Thoracic aorta (tissue), 2 donors: ENCODE results near the gene AKIRIN1. TPM values are rescaled to one million over a fixed set of nuclear protein-coding genes. Genes with fewer than 3 reads are reported as not detected.

ENCODE experiments used
- ATAC-seq: fragments of 150-250 bp; one replicate; pipeline ENCODE4 v1.8.0; 2017; ENCODE audit warnings: low read depth; ENCODE audit not compliant: insufficient number of reproducible peaks, low FRiP score
- DNase-seq: peaks from one replicate; pipeline ENCODE4 v3.0.0-alpha.2; 2020; ENCODE audit warnings: low spot score
- H3K27ac ChIP-seq, 2 donors: fragments of 200-600 bp; sonication (generic); 1 replicate in 1 of 2; 2 replicates in 1 of 2; pipeline ENCODE4 v1.5.1; 2016; ENCODE audit warnings: mild to moderate bottlenecking in 2 of 2, moderate library complexity in 2 of 2
- H3K27me3 ChIP-seq: fragments of 200-600 bp; sonication (generic); replicated peaks from 2 replicates; pipeline ENCODE4 v1.6.0; 2016; ENCODE audit warnings: mild to moderate bottlenecking; ENCODE audit not compliant: insufficient read depth
- H3K36me3 ChIP-seq: fragments of 200-600 bp; sonication (generic); one replicate; pipeline ENCODE4 v1.5.1; 2016
- H3K4me1 ChIP-seq, 2 donors: fragments of 200-600 bp; sonication (generic); 1 replicate in 1 of 2; 2 replicates in 1 of 2; pipeline versions ENCODE4 v1.5.1 to v1.6.0; 2016; ENCODE audit warnings: low read depth in 2 of 2, mild to moderate bottlenecking in 1 of 2; ENCODE audit not compliant: control insufficient read depth in 1 of 2
- H3K4me3 ChIP-seq: fragments of 200-600 bp; sonication (generic); 2 replicates; pipeline ENCODE4 v1.5.1; 2016; ENCODE audit warnings: mild to moderate bottlenecking
- H3K9me3 ChIP-seq: fragments of 200-600 bp; sonication (generic); 2 replicates; pipeline ENCODE4 v1.5.1; 2016
- total RNA-seq, 2 donors: library from RNA; depleted of rRNA; stranded (reverse); fragments of >200 nt; gene quantifications; one replicate each; pipeline versions ENCODE4 v1.1.0 to v1.2.3, GENCODE V29; 2016
- TF ChIP-seq, protein P1 (sequence below): fragments of 200-600 bp; sonication (generic); IDR thresholded peaks from one replicate; pipeline ENCODE4 v1.5.1; 2019; ENCODE audit warnings: antibody characterized with exemption

AKIRIN1 gene
- total RNA-seq, 2 donors from 2014 or later: 45.8 to 47.8 TPM

DNA sequence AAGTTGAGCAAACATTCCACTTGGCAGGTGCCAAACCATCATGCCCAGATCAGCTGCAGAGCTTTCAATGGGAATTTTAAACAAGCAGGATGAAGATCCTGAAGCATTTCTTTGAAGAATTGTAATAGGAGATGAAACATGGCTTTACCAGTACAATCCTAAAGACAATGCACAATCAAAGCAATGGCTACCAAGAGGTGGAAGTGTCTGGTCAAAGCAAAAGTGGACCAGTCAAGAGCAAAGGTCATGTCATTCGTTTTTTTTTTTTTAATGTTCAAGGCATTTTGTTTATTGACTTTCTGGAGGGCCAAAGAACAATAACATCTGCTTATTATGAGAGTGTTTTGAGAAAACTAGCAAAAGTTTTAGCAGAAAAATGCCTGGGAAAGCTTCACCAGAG is 32.1 kb downstream of the AKIRIN1 start:
- TF ChIP-seq, protein P1, sequence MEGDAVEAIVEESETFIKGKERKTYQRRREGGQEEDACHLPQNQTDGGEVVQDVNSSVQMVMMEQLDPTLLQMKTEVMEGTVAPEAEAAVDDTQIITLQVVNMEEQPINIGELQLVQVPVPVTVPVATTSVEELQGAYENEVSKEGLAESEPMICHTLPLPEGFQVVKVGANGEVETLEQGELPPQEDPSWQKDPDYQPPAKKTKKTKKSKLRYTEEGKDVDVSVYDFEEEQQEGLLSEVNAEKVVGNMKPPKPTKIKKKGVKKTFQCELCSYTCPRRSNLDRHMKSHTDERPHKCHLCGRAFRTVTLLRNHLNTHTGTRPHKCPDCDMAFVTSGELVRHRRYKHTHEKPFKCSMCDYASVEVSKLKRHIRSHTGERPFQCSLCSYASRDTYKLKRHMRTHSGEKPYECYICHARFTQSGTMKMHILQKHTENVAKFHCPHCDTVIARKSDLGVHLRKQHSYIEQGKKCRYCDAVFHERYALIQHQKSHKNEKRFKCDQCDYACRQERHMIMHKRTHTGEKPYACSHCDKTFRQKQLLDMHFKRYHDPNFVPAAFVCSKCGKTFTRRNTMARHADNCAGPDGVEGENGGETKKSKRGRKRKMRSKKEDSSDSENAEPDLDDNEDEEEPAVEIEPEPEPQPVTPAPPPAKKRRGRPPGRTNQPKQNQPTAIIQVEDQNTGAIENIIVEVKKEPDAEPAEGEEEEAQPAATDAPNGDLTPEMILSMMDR: no peak
- no peak overlapping the region for H3K27ac ChIP-seq
- H3K4me3 ChIP-seq: no peak overlapping the region
- H3K27me3 ChIP-seq: no peaks in the 10 kb centered on the region
- no peak for ATAC-seq
- no peaks in the 10 kb centered on the region for H3K9me3 ChIP-seq
- H3K36me3 ChIP-seq: no peaks in the 10 kb centered on the region
- no peak for DNase-seq
- H3K4me1 ChIP-seq: peaks cover 5 to 12% of the 10 kb centered on the region in 2 donors

DNA sequence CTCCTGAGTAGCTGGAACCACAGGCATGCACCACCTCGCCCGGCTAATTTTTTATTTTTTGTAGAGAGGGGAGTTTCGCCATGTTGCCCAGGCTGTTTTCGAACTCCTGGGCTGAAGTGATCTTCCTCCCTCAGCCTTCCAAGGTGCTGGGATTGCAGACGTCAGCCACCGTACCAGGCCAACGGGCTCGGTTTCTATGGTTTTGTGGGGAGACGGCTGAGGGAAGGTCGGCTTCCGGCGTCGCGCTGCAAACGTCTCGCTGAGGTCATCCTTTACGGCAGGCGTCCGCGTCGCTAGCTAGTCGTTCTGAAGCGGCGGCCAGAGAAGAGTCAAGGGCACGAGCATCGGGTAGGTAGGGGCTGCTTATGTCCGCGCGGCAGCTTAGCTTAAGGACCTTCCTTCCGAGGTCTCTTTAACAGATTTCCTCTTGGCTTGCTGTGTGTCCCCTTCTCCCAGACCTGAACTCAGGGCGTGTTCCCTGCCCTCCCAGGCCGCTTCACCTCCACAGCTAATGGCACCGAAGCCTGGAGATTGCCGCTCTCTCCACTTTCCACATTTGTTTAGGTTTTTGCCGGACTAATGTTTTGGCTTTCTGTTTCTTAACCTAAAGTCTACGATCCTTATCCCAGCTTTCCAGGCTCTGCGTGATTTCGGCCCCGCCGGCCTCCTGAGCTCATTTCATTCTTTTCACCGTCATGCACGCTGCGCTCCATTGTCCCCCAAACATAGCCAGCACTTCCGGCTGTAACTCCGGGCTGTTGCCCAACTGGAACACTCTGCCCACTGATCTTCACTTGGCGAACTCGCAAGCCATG is 35.2 kb downstream of the AKIRIN1 start, which contains the start of gene NDUFS5:
Gene NDUFS5 (plus strand): TSS at position 300 of the 815 bp plus-strand sequence. CDS start 2,375 bp downstream, outside the sequence.
- ATAC-seq: peak; percentile 95
- Histone ChIP-seq H3K4me1 (peaks cover 5 to 16% of the 10 kb centered on the region in 2 donors), H3K9me3 (no peaks in the 10 kb centered on the region), H3K4me3 (peak within 1 kb of the TSS; percentile 98), H3K36me3 (peaks cover 26% of the 10 kb centered on the region), H3K27ac (peak within 1 kb of the TSS; percentile 94 to 99), H3K27me3 (no peaks in the 10 kb centered on the region)
- DNase-seq: peak; percentile 68
- TF ChIP-seq, protein P1: no peak

DNA sequence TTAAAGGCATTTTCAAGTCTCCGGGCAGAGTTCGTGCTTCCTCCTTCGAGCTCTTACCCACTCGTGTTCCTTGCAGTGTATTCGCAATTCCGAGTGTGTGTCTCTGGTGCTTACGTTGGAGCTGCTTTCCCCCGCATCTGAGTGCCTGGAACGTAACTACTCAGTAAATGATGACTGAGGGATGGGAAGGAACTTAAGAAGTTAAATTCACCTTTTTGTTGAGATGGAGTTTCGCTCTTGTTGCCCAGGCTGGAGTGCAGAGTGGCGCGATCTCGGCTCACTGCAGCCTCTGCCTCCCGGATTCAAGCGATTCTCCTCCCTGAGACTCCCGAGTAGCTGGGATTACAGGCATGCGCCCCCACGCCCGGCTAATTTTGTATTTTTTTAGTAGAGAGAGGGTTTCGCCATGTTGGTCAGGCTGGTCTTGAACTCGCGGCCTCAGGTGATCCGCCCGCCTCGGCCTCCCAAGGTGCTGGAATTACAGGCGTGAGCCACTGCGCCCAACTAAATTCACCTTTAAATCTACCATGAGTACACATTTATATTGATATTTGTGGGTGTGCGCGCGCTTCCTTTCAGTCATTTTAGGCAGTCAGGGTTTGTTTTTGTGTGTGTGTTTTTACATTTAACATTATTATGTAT is 35.9 kb downstream of the AKIRIN1 start:
- DNase-seq: no peak
- Histone ChIP-seq H3K27ac (peak overlapping the region; percentile 94 to 99), H3K4me1 (peaks cover 5 to 16% of the 10 kb centered on the region in 2 donors), H3K36me3 (peaks cover 33% of the 10 kb centered on the region), H3K27me3 (no peaks in the 10 kb centered on the region), H3K9me3 (no peaks in the 10 kb centered on the region), H3K4me3 (peak overlapping the region; percentile 98)
- TF ChIP-seq, protein P1: no peak
- no peak for ATAC-seq

DNA sequence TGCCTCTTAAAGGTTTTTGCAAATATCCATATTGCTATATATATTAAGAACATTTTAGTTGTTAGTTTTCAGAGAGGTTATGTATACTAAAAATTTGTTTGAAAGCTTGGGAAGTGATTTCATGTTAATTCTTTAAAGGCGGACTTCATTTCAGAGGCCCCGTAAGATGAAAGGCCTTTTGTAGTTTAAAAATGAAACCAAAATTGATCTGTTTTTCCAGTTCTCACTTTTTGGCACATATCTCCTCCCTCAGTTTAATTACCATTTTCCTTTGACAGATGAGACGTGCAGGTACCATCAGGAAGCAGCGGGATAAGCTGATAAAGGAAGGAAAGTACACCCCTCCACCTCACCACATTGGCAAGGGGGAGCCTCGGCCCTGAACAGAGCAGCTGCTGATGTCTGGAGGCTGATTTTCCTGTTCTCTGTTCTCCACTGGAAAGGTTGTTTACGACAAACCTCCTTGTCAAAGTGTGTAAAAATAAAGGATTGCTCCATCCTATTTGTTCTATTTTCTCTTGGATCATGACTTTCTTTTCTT is 43.1 kb downstream of the AKIRIN1 start:
- DNase-seq (no peak), ATAC-seq (no peak)
- peaks cover 67% of the 10 kb centered on the region for H3K36me3 ChIP-seq
- H3K4me3 ChIP-seq: no peak overlapping the region
- H3K4me1 ChIP-seq: peaks cover 0 to 1% of the 10 kb centered on the region in 2 donors
- no peak overlapping the region for H3K27ac ChIP-seq
- H3K9me3 ChIP-seq: no peaks in the 10 kb centered on the region
- TF ChIP-seq, protein P1: no peak
- no peaks in the 10 kb centered on the region for H3K27me3 ChIP-seq

DNA sequence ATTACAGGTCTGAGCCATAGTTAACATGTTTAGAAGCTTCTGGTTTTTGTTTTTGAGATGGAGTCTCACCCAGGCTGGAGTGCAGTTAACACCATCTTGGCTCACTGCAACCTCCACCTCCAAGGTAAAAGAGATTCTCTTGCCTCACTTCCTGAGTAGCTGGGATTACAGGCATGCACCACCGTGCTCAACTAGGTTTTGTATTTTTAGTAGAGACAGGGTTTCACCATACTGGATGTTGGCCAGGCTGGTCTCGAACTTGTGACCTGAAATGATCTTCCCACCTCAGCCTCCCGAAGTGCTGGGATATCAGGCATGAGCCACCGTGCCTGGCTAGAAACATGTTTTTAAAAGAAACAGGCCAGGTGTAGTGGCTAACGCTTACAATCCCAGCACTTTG is 45.6 kb downstream of the AKIRIN1 start:
- H3K27ac ChIP-seq: no peak overlapping the region
- ATAC-seq (no peak), DNase-seq (no peak)
- no peaks in the 10 kb centered on the region for H3K27me3 ChIP-seq
- H3K36me3 ChIP-seq: peaks cover 43% of the 10 kb centered on the region
- TF ChIP-seq, protein P1: no peak
- no peaks in the 10 kb centered on the region for H3K4me1 ChIP-seq
- no peaks in the 10 kb centered on the region for H3K9me3 ChIP-seq
- no peak overlapping the region for H3K4me3 ChIP-seq
